ENCODE results near the gene AKT2.

The AKT2 gene

GRCh38 chr19:40216013-40216776 is 69.0 kb downstream of the AKT2 start:
- no peak for DNase-seq

DNA sequence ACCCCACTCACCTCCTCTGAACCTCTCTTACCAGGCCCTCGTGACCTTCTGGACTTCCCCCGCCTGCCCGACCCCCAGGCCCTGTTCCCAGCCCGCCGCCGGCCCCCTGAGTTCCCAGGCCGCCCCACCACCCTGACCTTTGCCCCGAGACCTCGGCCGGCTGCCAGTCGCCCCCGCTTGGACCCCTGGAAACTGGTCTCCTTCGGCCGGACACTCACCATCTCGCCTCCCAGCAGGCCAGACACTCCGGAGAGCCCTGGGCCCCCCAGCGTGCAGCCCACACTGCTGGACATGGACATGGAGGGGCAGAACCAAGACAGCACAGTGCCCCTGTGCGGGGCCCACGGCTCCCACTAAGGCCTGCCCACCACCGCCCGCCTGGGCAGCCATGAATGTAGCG is 70.2 kb downstream of the AKT2 start:
- DNase-seq: no peak

DNA sequence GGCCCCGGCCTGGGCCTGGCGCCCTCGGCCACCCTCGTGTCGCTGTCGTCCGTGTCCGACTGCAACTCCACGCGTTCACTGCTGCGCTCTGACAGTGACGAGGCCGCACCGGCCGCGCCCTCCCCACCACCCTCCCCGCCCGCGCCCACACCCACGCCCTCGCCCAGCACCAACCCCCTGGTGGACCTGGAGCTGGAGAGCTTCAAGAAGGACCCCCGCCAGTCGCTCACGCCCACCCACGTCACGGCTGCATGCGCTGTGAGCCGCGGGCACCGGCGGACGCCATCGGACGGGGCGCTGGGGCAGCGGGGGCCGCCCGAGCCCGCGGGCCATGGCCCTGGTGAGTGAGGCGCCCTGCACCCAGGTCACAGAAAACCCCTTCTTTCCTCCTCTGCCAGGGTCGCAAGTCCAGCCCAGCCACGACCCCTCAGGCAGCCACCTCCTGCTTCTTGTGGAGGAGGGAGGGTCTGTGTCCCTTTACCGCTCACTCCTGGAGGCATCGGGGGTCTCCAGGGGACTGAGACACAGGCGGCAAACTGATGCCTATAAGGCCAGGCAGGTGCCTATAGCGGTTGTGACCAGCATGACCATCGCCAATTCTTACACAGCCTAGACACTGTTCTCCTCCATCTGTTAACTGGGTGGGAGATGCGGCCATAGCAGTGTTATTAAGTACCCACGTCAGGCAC is 71.1 kb downstream of the AKT2 start:
- no peak for DNase-seq

DNA sequence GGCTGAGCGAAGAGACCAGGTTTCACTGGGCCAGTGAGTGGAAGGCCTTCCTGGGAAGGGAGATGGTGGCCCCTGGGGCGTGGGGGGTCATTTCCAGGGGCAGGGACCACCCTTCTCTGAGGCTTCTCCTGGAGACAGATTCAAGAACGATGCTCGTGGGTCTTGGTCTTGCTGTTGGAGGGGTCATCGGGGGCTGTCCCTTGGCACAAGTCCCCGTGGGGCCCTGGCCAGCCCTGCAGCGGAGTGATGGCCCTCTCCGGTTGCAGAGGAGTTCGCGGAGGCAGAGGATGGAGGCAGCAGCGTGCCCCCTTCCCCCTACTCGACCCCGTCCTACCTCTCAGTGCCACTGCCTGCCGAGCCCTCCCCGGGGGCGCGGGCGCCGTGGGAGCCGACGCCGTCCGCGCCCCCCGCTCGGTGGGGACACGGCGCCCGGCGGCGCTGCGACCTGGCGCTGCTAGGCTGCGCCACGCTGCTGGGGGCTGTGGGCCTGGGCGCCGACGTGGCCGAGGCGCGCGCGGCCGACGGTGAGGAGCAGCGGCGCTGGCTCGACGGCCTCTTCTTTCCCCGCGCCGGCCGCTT is 71.8 kb downstream of the AKT2 start:
- DNase-seq: no peak

DNA sequence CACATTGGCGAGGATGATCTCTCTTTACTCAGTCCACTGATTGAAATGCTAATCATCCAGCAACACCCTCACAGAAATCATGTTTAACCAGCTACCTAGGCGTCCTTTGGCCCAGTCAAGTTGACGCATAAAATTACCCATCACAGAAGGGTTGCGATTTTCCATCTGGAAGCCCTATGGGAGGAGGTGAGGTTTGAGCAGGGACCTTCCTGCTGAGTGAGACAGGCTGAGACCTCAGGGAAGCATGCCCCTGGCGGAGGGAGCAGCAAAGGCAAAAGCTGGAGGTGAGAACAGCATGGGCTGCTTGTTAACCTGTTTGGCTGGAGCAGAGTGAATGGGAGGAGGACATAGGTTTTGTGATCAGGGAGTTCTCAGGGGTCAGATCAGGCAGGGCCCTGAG is 74.3 kb downstream of the AKT2 start:
- DNase-seq: no peak

- DNase-seq: no peak
Measured at GRCh38 chr19:40208602-40209001, 76.5 kb downstream of the AKT2 start.

DNA sequence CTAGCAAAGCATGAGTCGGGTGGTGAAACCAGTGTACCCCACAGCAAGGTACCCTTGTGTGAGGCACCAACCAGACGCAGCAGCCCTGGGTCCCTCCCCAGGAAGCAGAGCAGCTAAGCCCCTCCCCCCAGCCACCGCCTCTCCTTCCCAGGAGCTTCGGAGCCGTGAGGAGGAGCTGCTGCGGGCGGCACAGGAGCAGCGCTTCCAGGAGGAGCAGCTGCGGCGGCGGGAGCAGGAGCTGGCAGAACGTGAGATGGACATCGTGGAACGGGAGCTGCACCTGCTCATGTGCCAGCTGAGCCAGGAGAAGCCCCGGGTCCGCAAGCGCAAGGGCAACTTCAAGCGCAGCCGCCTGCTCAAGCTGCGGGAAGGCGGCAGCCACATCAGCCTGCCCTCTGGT is 79.4 kb downstream of the AKT2 start:
- DNase-seq: no peak

DNA sequence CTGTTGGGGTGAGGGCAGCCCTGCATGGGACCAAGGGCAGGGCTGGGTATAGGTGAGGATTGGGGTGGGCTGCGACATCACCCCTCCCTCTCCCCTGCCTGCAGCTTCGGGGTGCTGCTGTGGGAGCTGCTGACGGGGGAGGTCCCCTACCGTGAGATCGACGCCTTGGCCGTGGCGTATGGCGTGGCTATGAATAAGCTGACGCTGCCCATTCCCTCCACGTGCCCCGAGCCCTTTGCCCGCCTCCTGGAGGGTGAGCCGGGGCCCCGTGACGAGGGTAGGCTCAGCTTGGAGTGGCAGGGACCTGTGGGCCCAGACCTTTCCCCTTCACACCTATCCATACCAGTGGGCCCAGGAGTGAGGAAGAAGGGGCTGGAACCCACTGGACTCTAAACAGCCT is 80.8 kb downstream of the AKT2 start:
- DNase-seq: no peak

GRCh38 chr19:40200341-40201099 is 84.6 kb downstream of the AKT2 start:
- no peak for DNase-seq

GRCh38 chr19:40198272-40198990 is 86.7 kb downstream of the AKT2 start:
- no peak for DNase-seq

GRCh38 chr19:40193587-40193849 is 91.6 kb downstream of the AKT2 start:
- DNase-seq: no peak

DNA sequence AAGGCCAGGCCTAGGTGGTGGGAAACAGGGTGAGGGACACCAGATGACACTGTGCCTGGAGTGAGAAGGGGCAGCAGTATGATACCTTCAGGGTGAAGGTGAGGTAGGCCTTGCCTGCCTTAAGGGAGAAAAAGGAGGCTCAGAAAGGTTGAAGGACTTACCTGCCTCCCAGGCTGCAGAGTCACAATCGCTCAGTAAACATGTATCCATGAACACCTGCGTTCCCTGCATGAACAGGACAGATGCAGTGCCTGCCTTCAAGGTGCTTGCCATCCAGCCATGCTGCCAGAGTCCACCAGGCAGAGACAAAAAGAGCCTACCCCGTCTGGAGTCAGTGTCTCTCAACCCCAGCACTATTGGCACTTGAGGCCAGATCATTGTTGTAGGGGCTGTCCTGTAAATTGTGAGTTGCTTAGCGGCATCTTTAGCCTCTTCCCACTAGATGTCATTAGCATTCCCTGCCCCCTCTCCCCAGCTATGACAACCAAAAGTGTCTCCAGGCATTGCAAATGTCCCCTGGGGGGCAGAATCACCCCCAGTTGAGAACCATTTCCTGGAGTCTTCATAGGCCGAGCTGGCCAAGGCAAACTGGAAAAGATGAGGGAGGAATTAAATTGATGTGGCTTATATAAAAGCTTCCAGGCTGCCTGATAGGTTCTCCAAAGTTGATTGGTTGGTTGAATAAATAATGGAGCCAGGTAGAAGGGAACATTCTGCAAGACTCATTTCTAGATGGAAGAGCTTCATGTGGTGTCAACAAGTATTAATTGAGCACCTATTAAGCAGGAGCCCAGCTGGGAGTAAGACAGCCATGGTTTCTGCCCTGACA is 92.2 kb downstream of the AKT2 start:
- no peak for DNase-seq

GRCh38 chr19:40191836-40192646 is 93.1 kb downstream of the AKT2 start:
- DNase-seq: no peak

DNA sequence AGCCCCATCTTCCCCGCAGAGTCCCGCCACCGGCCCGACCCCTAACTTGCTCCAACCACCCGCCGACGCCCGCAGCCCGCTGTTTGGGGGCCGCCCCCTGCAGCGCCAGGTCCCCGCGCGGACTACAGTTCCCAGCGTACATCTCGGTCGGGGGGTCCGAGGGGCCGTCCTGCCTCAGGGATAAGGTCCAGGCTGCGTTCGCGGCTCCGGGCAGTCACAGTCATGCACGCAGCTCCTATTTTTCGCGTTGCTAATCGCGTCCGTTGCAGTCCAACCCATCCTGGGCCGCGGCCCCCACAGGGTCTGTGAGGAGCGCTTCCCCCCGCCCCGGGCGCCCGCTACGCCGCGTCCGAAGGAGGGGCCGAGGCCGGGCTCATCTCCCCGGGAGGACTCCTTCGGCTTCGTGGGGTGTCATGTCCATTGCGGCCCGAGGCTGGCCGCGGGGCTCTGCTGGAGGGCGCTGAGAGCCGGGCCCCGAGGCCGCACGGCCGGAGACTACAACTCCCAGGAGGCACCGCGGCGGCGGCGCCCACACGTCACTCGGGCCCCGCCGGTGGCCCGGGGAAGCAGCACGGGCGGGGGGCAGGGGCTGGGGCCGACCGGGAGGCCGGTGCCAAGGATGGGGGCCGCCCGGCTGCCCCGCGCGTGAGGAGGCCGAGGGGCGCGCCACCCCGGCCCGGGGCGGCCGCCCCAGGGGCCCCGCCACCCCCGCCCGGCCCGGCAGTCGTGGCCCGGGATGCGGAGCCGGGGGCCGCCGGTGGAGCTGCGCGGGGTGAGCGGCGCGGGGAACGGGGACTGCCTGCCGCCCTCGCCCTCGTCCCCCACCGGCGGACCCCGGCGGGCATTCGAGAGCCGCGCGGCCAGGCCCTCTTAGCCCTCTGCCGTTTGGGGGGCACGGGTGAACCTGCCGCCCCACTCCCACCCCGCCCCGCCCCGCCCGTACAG is 94.0 kb downstream of the AKT2 start, which contains the start of gene MAP3K10:
Gene MAP3K10, plus strand, starts transcription at position 536 of the 945 bp plus-strand sequence. CDS start 606 bp downstream, outside the sequence.
- DNase-seq: peak; percentile 66

DNA sequence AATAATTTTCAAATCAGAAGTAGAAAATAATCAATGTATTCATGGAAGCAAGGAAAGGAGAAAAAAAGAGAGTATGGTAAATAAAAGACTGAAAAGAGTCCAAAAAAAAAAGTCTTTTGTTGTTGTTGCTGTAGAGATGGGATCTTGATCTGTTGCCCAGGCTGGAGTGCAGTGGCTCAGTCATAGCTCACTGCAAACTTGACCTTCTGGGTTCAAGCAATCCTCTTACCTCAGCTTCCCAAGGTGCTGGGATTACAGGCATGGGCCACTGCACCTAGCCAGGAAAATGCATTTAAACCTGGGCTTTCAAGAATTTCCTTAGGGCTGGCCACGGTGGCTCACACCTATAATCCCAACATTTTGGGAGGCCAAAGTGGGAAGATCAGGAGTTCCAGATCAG is 100.9 kb downstream of the AKT2 start:
- DNase-seq: no peak

Data from activated gamma-delta T cell (primary cell).